H9 (cell line): ENCODE data around the gene OR8J1. TPM values are rescaled to one million over a fixed set of nuclear protein-coding genes. Genes with fewer than 3 reads are reported as not detected.

ENCODE experiments used
- DNase-seq: peaks from one replicate; pipeline ENCODE4 v3.0.0-alpha.2; 2017
- H2AFZ ChIP-seq: one replicate; pipeline ENCODE4 v1.6.1; 2013; ENCODE audit warnings: mild to moderate bottlenecking, low read length, control low read depth, moderate library complexity
- H2AK5ac ChIP-seq: 2 replicates; pipeline ENCODE4 v1.6.1; 2013; ENCODE audit warnings: low read length, control low read depth, mixed read lengths; ENCODE audit not compliant: insufficient read length
- H2BK120ac ChIP-seq: one replicate; pipeline ENCODE4 v1.6.1; 2013; ENCODE audit warnings: low read depth, mild to moderate bottlenecking, low read length, control low read depth, inconsistent platforms; ENCODE audit not compliant: poor library complexity, severe bottlenecking
- H2BK12ac ChIP-seq: 2 replicates; pipeline ENCODE4 v1.6.1; 2013; ENCODE audit warnings: low read length, control low read depth, mixed read lengths, low read depth; ENCODE audit not compliant: insufficient read length
- H2BK15ac ChIP-seq: 2 replicates; pipeline ENCODE4 v1.6.1; 2013; ENCODE audit warnings: low read depth, low read length, control low read depth
- H2BK20ac ChIP-seq: one replicate; pipeline ENCODE4 v1.6.1; 2013; ENCODE audit warnings: low read depth, mild to moderate bottlenecking, low read length, control low read depth, inconsistent platforms; ENCODE audit not compliant: poor library complexity, severe bottlenecking
- H2BK5ac ChIP-seq: 2 replicates; pipeline ENCODE4 v1.6.1; 2013; ENCODE audit warnings: low read length, control low read depth, mixed read lengths; ENCODE audit not compliant: insufficient read length
- H3K14ac ChIP-seq: 2 replicates; pipeline ENCODE4 v1.6.1; 2013; ENCODE audit warnings: low read length, control low read depth; ENCODE audit not compliant: insufficient read depth
- H3K18ac ChIP-seq: 2 replicates; pipeline ENCODE4 v1.6.1; 2013; ENCODE audit warnings: low read depth, mild to moderate bottlenecking, mixed read lengths, low read length, control low read depth; ENCODE audit not compliant: insufficient read length
- H3K23ac ChIP-seq: 2 replicates; pipeline ENCODE4 v1.6.1; 2013; ENCODE audit warnings: low read length, control low read depth, mixed read lengths, low read depth; ENCODE audit not compliant: insufficient read length
- H3K23me2 ChIP-seq: 2 replicates; pipeline ENCODE4 v1.6.1; 2013; ENCODE audit warnings: low read depth, mild to moderate bottlenecking, mixed read lengths, low read length, control low read depth; ENCODE audit not compliant: insufficient read length, poor library complexity, severe bottlenecking
- H3K27ac ChIP-seq: 2 replicates; pipeline ENCODE4 v1.5.1; 2013; ENCODE audit warnings: low read length, control low read depth, mixed read lengths, low read depth; ENCODE audit not compliant: insufficient read length
- H3K27me3 ChIP-seq: 2 replicates; pipeline ENCODE4 v1.6.1; 2013; ENCODE audit warnings: low read length, control low read depth, inconsistent platforms; ENCODE audit not compliant: insufficient read depth
- H3K4ac ChIP-seq: 2 replicates; pipeline ENCODE4 v1.6.1; 2013; ENCODE audit warnings: low read depth, mild to moderate bottlenecking, control low read depth, inconsistent platforms, low read length, moderate library complexity
- H3K4me1 ChIP-seq: 2 replicates; pipeline ENCODE4 v1.6.1; 2013; ENCODE audit warnings: low read length, control low read depth, inconsistent platforms; ENCODE audit not compliant: insufficient read depth
- H3K4me2 ChIP-seq: 2 replicates; pipeline ENCODE4 v1.6.1; 2013; ENCODE audit warnings: low read length, control low read depth, mixed read lengths; ENCODE audit not compliant: insufficient read length, insufficient read depth
- H3K56ac ChIP-seq: 2 replicates; pipeline ENCODE4 v1.6.1; 2013; ENCODE audit warnings: low read depth, mild to moderate bottlenecking, mixed read lengths, low read length, control low read depth; ENCODE audit not compliant: insufficient read length
- H3K79me1 ChIP-seq: 2 replicates; pipeline ENCODE4 v1.6.1; 2013; ENCODE audit warnings: low read depth, mild to moderate bottlenecking, moderate library complexity, low read length, control low read depth, inconsistent platforms; ENCODE audit not compliant: insufficient read depth, poor library complexity, severe bottlenecking
- H3K79me2 ChIP-seq: 2 replicates; pipeline ENCODE4 v1.6.1; 2013; ENCODE audit warnings: low read length, control low read depth, inconsistent platforms; ENCODE audit not compliant: insufficient read depth
- H3K9ac ChIP-seq: 2 replicates; pipeline ENCODE4 v1.6.1; 2013; ENCODE audit warnings: low read length, control low read depth, mixed read lengths; ENCODE audit not compliant: insufficient read length; ENCODE audit errors: extremely low read depth
- H3K9me3 ChIP-seq: one replicate; pipeline ENCODE4 v1.6.1; 2013; ENCODE audit warnings: low read depth, low read length, inconsistent platforms; ENCODE audit not compliant: control insufficient read depth
- H3T11ph ChIP-seq: one replicate; pipeline ENCODE4 v1.6.1; 2013; ENCODE audit warnings: mild to moderate bottlenecking, low read length, control low read depth, inconsistent platforms
- H4K20me1 ChIP-seq: one replicate; pipeline ENCODE4 v1.6.1; 2013; ENCODE audit not compliant: control insufficient read depth, insufficient read length, insufficient read depth
- H4K5ac ChIP-seq: 2 replicates; pipeline ENCODE4 v1.6.1; 2013; ENCODE audit warnings: low read depth, mild to moderate bottlenecking, mixed read lengths, low read length, control low read depth; ENCODE audit not compliant: insufficient read length
- H4K8ac ChIP-seq: replicated peaks from 2 replicates; pipeline ENCODE4 v1.6.1; 2013; ENCODE audit warnings: low read length, control low read depth, mixed read lengths, low read depth; ENCODE audit not compliant: insufficient read length
- H4K91ac ChIP-seq: 2 replicates; pipeline ENCODE4 v1.6.1; 2013; ENCODE audit warnings: low read depth, mild to moderate bottlenecking, moderate library complexity, mixed read lengths, low read length, control low read depth; ENCODE audit not compliant: insufficient read length
- H3K27ac Mint-ChIP-seq, 3 experiments: 2 replicates in 2 of 3; 3 replicates in 1 of 3; pipeline ENCODE4 v1.8.0; 2020 to 2021; ENCODE audit warnings: mixed read lengths in 3 of 3, mild to moderate bottlenecking in 1 of 3, moderate library complexity in 1 of 3
- H3K27me3 Mint-ChIP-seq: 2 replicates; pipeline ENCODE4 v1.8.0; 2021; ENCODE audit warnings: low read depth, mild to moderate bottlenecking, moderate library complexity, mixed read lengths
- H3K36me3 Mint-ChIP-seq, 3 experiments: 2 replicates in 2 of 3; 3 replicates in 1 of 3; pipeline ENCODE4 v1.8.0; 2020 to 2021; ENCODE audit warnings: low read depth in 3 of 3, mixed read lengths in 3 of 3; ENCODE audit not compliant: insufficient read depth in 1 of 3
- H3K4me1 Mint-ChIP-seq, 2 experiments: 2 replicates each; pipeline ENCODE4 v1.8.0; 2020; ENCODE audit warnings: mixed read lengths in 2 of 2
- H3K4me3 Mint-ChIP-seq, 2 experiments: 2 replicates in 1 of 2; 3 replicates in 1 of 2; pipeline ENCODE4 v1.8.0; 2020 to 2021; ENCODE audit warnings: mild to moderate bottlenecking in 2 of 2, mixed read lengths in 2 of 2, moderate library complexity in 1 of 2
- H3K9me3 Mint-ChIP-seq, 2 experiments: 2 replicates in 1 of 2; 3 replicates in 1 of 2; pipeline ENCODE4 v1.8.0; 2020; ENCODE audit warnings: mild to moderate bottlenecking in 2 of 2, mixed read lengths in 2 of 2, moderate library complexity in 1 of 2
- WGBS: extraction: QIAGEN DNeasy Blood & Tissue Kit; methylation state at CpG from one replicate; pipeline ENCODE4 v1.1.7; 2013; ENCODE audit warnings: missing lambda C conversion rate, low lambda C conversion rate, mixed read lengths; ENCODE audit not compliant: insufficient read length; ENCODE audit errors: extremely low coverage; 5-methylcytosine and 5-hydroxymethylcytosine counted together
- total RNA-seq: library from RNA; stranded (reverse); gene quantifications from 2 replicates; pipeline ENCODE4 v1.2.1, GENCODE V29; 2021
- TF ChIP-seq, protein P1 (sequence below): fragments of 200-600 bp; sonication (generic); conservative IDR thresholded peaks from 3 replicates; pipeline ENCODE4 v1.8.0; 2021; ENCODE audit warnings: antibody characterized with exemption, mild to moderate bottlenecking

OR8J1 gene
- total RNA-seq, 1 experiment from 2014 or later: not detected

DNA sequence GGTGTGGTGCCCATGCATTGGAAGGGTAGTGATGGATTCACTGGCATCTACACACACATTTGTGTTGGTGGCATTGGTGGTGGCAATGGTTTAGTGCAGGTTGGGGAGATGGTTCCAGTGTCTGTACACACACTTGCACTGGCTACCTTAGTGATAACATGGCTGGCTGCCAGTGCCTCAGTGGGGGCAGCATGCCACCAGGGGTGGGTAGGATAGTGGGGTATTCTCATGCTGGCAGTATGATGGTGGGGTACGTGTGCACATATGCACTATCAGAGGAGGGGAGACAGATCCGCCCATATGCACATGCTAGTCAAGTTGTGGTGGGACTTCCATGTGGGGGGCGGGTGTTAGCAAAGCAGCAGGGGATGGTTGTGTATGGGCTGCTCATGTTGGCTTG lies 46.3 kb upstream of the OR8J1 start:
- no peak overlapping the region for H4K5ac ChIP-seq
- no peak overlapping the region for H3T11ph ChIP-seq
- peaks cover 0 to 4% (median under 1%) of the 10 kb centered on the region in 3 experiments; a peak in 3 of 7 replicates for H3K36me3 Mint-ChIP-seq
- no peak overlapping the region for H2BK20ac ChIP-seq
- H3K18ac ChIP-seq: no peak overlapping the region
- no peaks in the 10 kb centered on the region for H3K23me2 ChIP-seq
- DNase-seq: no peak
- no peak overlapping the region for H3K4me3 Mint-ChIP-seq
- WGBS: no CpG with 5 or more reads among the region's 3 CpGs
- no peak overlapping the region for H3K4ac ChIP-seq
- H2BK5ac ChIP-seq: no peak overlapping the region
- no peaks in the 10 kb centered on the region for H3K79me1 ChIP-seq
- H3K4me2 ChIP-seq: no peak overlapping the region
- H4K91ac ChIP-seq: no peak overlapping the region
- H3K14ac ChIP-seq: no peak overlapping the region
- no peak overlapping the region for H3K27ac Mint-ChIP-seq
- no peak overlapping the region for H2BK120ac ChIP-seq
- H2AFZ ChIP-seq: no peak overlapping the region
- no peak overlapping the region for H2BK12ac ChIP-seq
- H3K4me1 ChIP-seq: no peaks in the 10 kb centered on the region
- H3K9me3 ChIP-seq: peaks cover 22% of the 10 kb centered on the region
- TF ChIP-seq, protein P1, sequence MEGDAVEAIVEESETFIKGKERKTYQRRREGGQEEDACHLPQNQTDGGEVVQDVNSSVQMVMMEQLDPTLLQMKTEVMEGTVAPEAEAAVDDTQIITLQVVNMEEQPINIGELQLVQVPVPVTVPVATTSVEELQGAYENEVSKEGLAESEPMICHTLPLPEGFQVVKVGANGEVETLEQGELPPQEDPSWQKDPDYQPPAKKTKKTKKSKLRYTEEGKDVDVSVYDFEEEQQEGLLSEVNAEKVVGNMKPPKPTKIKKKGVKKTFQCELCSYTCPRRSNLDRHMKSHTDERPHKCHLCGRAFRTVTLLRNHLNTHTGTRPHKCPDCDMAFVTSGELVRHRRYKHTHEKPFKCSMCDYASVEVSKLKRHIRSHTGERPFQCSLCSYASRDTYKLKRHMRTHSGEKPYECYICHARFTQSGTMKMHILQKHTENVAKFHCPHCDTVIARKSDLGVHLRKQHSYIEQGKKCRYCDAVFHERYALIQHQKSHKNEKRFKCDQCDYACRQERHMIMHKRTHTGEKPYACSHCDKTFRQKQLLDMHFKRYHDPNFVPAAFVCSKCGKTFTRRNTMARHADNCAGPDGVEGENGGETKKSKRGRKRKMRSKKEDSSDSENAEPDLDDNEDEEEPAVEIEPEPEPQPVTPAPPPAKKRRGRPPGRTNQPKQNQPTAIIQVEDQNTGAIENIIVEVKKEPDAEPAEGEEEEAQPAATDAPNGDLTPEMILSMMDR: no peak
- no peak overlapping the region for H2AK5ac ChIP-seq
- H3K4me1 Mint-ChIP-seq: no peaks in the 10 kb centered on the region
- no peak overlapping the region for H4K8ac ChIP-seq
- no peak overlapping the region for H2BK15ac ChIP-seq
- no peaks in the 10 kb centered on the region for H3K79me2 ChIP-seq
- peaks cover 20 to 51% of the 10 kb centered on the region in 2 experiments; a peak in 4 of 5 replicates for H3K9me3 Mint-ChIP-seq
- no peak overlapping the region for H3K56ac ChIP-seq
- no peak overlapping the region for H3K27ac ChIP-seq
- H3K9ac ChIP-seq: no peak overlapping the region
- H3K27me3 Mint-ChIP-seq: no peaks in the 10 kb centered on the region
- no peaks in the 10 kb centered on the region for H4K20me1 ChIP-seq
- H3K23ac ChIP-seq: no peak overlapping the region
- H3K27me3 ChIP-seq: no peaks in the 10 kb centered on the region
